ENCODE results near the gene APBA1.
A peak's percentile ranks its signal among the peaks of the same experiment; 100 is the strongest.
"Not testable (repeated sequence)": the region's sequence is repeated elsewhere in the genome, so short reads cannot be mapped to it uniquely, and the experiment has no call there.

APBA1 gene

GRCh38 chr9:69433968-69434367, 238.2 kb downstream of the APBA1 start:
- no peak for DNase-seq

GRCh38 chr9:69433392-69433791, 238.8 kb downstream of the APBA1 start:
- no peak for DNase-seq

GRCh38 chr9:69432623-69433022, 239.5 kb downstream of the APBA1 start:
- DNase-seq: no peak

- DNase-seq: no peak
Measured at GRCh38 chr9:69431777-69432176, 240.4 kb downstream of the APBA1 start.

- DNase-seq: no peak
Measured at GRCh38 chr9:69431203-69431602, 241.0 kb downstream of the APBA1 start.

GRCh38 chr9:69430206-69430605, 242.0 kb downstream of the APBA1 start:
- no peak for DNase-seq

- DNase-seq: no peak
Measured at GRCh38 chr9:69429281-69429680, 242.9 kb downstream of the APBA1 start.

- DNase-seq: no peak
Measured at GRCh38 chr9:69428017-69428785, 244.0 kb downstream of the APBA1 start.

GRCh38 chr9:69427286-69427685, 244.9 kb downstream of the APBA1 start:
- no peak for DNase-seq

GRCh38 chr9:69425136-69425801, 246.9 kb downstream of the APBA1 start:
- no peak for DNase-seq

- DNase-seq: peak; percentile 30 to 44
Measured at GRCh38 chr9:69421908-69422801, 250.0 kb downstream of the APBA1 start.

GRCh38 chr9:69420611-69421270, 251.4 kb downstream of the APBA1 start:
- no peak for DNase-seq

- DNase-seq: no peak
Measured at GRCh38 chr9:69412741-69413150, 259.4 kb downstream of the APBA1 start.

GRCh38 chr9:69411931-69412740, 260.0 kb downstream of the APBA1 start:
- no peak for DNase-seq

- no peak for DNase-seq
Measured at GRCh38 chr9:69411246-69411645, 260.9 kb downstream of the APBA1 start.

- not testable (repeated sequence) for DNase-seq
Measured at GRCh38 chr9:69409936-69410335, 262.2 kb downstream of the APBA1 start.

GRCh38 chr9:69400470-69400869, 271.7 kb downstream of the APBA1 start:
- no peak for DNase-seq

GRCh38 chr9:69397384-69398214, 274.6 kb downstream of the APBA1 start:
- no peak for DNase-seq

GRCh38 chr9:69396759-69397158, 275.4 kb downstream of the APBA1 start:
- DNase-seq: no peak

- no peak for DNase-seq
Measured at GRCh38 chr9:69395718-69396117, 276.5 kb downstream of the APBA1 start.

- no peak for DNase-seq
Measured at GRCh38 chr9:69393425-69393824, 278.7 kb downstream of the APBA1 start.
